Common myeloid progenitor, CD34-positive (primary cell): ENCODE measurements around the gene TCF3.

Experiments used
- CTCF ChIA-PET: fragments of 350-600 bp; sonication (Branson Sonifier 250); formaldehyde crosslinking; loops from one replicate; lab custom pipeline; 2021; ENCODE audit warnings: antibody characterized with exemption; lab: Charles Lee
- POLR2A ChIA-PET: fragments of 350-600 bp; sonication (Branson Sonifier 250); formaldehyde crosslinking; loops from one replicate; lab custom pipeline; 2021; ENCODE audit warnings: antibody characterized with exemption; lab: Charles Lee
- DNase-seq, 3 donors: peaks; one replicate each; pipeline versions ENCODE4 v3.0.0 to v3.0.0-alpha.2; 2013
- H3K27ac ChIP-seq, 2 experiments: 1 replicate in 1 of 2; 2 replicates in 1 of 2; pipeline ENCODE4 v1.7.0; 2013; ENCODE audit warnings: inconsistent platforms in 2 of 2, low read length in 2 of 2, mild to moderate bottlenecking in 2 of 2, low read depth in 1 of 2, moderate library complexity in 1 of 2; ENCODE audit not compliant: severe bottlenecking in 2 of 2, insufficient read depth in 1 of 2, poor library complexity in 1 of 2
- H3K27me3 ChIP-seq, 5 experiments: replicated peaks in 2 of 5; 1 replicate in 3 of 5; 2 replicates in 2 of 5; pipeline versions ENCODE4 v1.6.1 to v1.7.0; 2013; ENCODE audit warnings: low read length in 4 of 5, mild to moderate bottlenecking in 2 of 5, moderate library complexity in 2 of 5, inconsistent platforms in 1 of 5; ENCODE audit not compliant: insufficient read depth in 5 of 5, control insufficient read depth in 4 of 5
- H3K36me3 ChIP-seq, 4 experiments: 1 replicate in 2 of 4; 2 replicates in 2 of 4; pipeline versions ENCODE4 v1.6.1 to v1.7.0; 2013; ENCODE audit warnings: low read length in 3 of 4, control low read depth in 1 of 4, mild to moderate bottlenecking in 1 of 4; ENCODE audit not compliant: control insufficient read depth in 4 of 4, insufficient read depth in 4 of 4
- H3K4me1 ChIP-seq, 4 experiments: 1 replicate in 3 of 4; 2 replicates in 1 of 4; pipeline versions ENCODE4 v1.6.1 to v1.7.1; 2013; ENCODE audit warnings: low read length in 3 of 4, mild to moderate bottlenecking in 3 of 4, control low read depth in 1 of 4, inconsistent platforms in 1 of 4, moderate library complexity in 1 of 4; ENCODE audit not compliant: control insufficient read depth in 4 of 4, insufficient read depth in 4 of 4; ENCODE audit errors: control extremely low read depth in 1 of 4
- H3K4me3 ChIP-seq, 7 experiments: 1 replicate in 4 of 7; 2 replicates in 3 of 7; pipeline versions ENCODE4 v1.5.1 to v1.7.0; 2013; ENCODE audit warnings: mild to moderate bottlenecking in 7 of 7, low read length in 6 of 7, moderate library complexity in 6 of 7, inconsistent platforms in 2 of 7, low read depth in 2 of 7, control low read depth in 1 of 7; ENCODE audit not compliant: insufficient read depth in 4 of 7, control insufficient read depth in 1 of 7; ENCODE audit errors: extremely low read depth in 1 of 7
- H3K9me3 ChIP-seq, 5 experiments: 1 replicate in 4 of 5; 2 replicates in 1 of 5; pipeline versions ENCODE4 v1.6.1 to v1.7.1; 2013; ENCODE audit warnings: low read length in 4 of 5, mild to moderate bottlenecking in 2 of 5, inconsistent platforms in 1 of 5, low read depth in 1 of 5, moderate library complexity in 1 of 5; ENCODE audit not compliant: control insufficient read depth in 4 of 5, insufficient read depth in 2 of 5; ENCODE audit errors: control extremely low read depth in 1 of 5
- WGBS: methylation state at CpG from one replicate; pipeline ENCODE4 v1.1.5; 2013; ENCODE audit not compliant: insufficient coverage; 5-methylcytosine and 5-hydroxymethylcytosine counted together

Gene TCF3

DNA sequence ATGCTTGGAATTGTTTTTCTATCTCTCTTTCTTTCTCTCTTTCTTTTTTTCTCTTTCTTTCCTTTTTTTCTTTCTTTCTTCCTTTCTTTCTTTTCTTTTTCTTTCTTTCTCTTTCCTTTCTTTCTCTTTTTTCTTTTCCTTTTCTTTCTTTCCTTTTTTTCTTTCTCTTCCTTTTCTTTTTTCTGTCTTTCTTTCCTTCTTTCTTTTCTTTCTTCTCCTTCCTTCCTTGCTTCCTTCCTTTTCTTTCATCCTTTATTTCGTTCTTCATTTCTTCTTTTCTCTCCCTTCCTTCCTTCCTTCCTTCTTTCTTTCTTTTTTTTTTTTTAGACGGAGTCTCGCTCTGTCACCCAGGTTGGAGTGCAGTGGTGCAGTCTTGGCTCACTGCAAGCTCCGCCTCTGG, 82.4 kb downstream of the TCF3 start:
- peaks cover 0 to 22% (median 5%) of the 10 kb centered on the region in 5 experiments for H3K27me3 ChIP-seq
- no peak overlapping the region for H3K4me3 ChIP-seq
- no peak overlapping the region for H3K27ac ChIP-seq
- ChIA-PET POLR2A (interaction anchor here (0.7 kb wide), 1 partner anchor 21 kb away, joined by 3 read pairs; no protein-coding TSS in a partner anchor), CTCF (no interaction called here)
- DNase-seq: no peak
- WGBS: 67% methylated on average over 3 of the region's 4 CpGs
- peaks cover 0 to 14% (median 6%) of the 10 kb centered on the region in 4 experiments for H3K4me1 ChIP-seq
- no peaks in the 10 kb centered on the region for H3K36me3 ChIP-seq
- H3K9me3 ChIP-seq: no peaks in the 10 kb centered on the region

DNA sequence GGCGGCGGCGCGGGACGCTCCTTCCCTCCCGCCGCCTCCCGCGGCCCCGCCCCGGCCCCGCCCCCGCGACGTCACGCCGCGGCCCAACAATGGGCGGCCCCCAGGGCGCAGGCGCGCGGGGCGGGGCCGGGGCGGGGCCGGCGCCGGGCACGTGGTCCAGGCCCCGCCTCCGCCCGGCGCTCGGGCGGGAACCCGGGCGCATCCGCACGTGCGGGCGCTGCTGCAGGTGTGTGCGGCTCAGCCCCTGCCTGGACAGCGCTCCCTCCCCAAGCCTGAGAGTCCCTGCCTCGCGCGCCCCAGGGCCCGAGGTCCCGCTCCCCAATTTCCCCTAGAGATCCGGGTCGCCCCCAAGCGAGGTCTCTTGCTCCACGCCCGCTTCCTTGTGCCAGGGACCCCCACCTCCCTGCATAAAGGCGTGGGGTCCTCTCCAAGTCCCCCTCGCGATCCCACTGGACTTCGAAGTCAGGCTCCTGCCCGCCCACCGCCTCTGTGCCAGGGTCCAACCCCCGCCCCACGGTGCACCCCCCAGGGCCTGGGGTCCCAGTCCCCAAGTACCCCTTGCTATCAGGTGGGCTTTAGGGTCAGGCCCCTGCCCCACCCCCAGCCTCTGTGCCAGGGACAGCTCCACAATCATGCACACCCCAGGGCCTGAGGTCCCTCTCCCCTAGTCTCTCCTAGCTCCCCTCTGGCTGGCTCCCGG, 83.9 kb downstream of the TCF3 start, which contains the start of gene MEX3D:
Gene MEX3D (minus strand): TSS at position 6 of the 700 bp plus-strand sequence. CDS start 267 bp downstream, outside the sequence.
- H3K4me3 ChIP-seq: peak within 1 kb of the TSS in 4 of 7 experiments; percentile 42 to 54 (median 50)
- 9% methylated on average over 35 of the region's 63 CpGs for WGBS
- peak; percentile 53 to 78 (median 67) for DNase-seq

DNA sequence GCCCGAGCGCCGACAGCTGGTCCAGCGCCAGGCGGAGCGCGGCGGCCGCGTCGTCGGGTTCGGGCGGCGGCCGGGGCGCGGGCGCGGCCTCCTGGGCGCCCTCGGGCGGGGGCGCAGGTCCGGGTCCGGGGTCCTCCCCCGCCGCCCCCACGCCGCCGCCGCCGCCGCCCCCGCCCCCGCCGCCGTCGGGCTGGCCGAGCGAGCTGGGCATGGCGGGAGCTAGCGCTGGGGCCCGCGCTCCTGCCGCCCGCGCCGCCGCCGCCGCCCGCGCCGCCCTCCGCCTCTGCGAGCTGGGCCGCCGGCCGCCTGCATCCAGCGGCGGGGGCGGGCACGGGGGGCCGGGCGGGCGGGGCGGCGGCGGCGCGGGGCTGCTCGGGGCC, 84.6 kb downstream of the TCF3 start:
- no peak overlapping the region for H3K27ac ChIP-seq
- no peaks in the 10 kb centered on the region for H3K36me3 ChIP-seq
- peaks cover 0 to 22% (median 5%) of the 10 kb centered on the region in 5 experiments for H3K27me3 ChIP-seq
- ChIA-PET CTCF (no interaction called here), POLR2A (no interaction called here)
- H3K9me3 ChIP-seq: peaks cover 0 to 1% (median 0%) of the 10 kb centered on the region in 5 experiments
- no peak for DNase-seq
- H3K4me1 ChIP-seq: peaks cover 0 to 14% (median 6%) of the 10 kb centered on the region in 4 experiments
- H3K4me3 ChIP-seq: no peak overlapping the region
- WGBS: 3% methylated on average over 8 of the region's 73 CpGs

More for the DNA sequence above, 83.9 kb downstream of the TCF3 start, which contains the start of gene MEX3D:
- Histone ChIP-seq H3K4me1 (peaks cover 0 to 14% (median 6%) of the 10 kb centered on the region in 4 experiments), H3K27me3 (peaks cover 0 to 22% (median 5%) of the 10 kb centered on the region in 5 experiments), H3K36me3 (no peaks in the 10 kb centered on the region), H3K27ac (no peak within 1 kb of the TSS), H3K9me3 (peaks cover 0 to 1% (median 0%) of the 10 kb centered on the region in 5 experiments)
- POLR2A ChIA-PET: no interaction called here
- CTCF ChIA-PET: no interaction called here

DNA sequence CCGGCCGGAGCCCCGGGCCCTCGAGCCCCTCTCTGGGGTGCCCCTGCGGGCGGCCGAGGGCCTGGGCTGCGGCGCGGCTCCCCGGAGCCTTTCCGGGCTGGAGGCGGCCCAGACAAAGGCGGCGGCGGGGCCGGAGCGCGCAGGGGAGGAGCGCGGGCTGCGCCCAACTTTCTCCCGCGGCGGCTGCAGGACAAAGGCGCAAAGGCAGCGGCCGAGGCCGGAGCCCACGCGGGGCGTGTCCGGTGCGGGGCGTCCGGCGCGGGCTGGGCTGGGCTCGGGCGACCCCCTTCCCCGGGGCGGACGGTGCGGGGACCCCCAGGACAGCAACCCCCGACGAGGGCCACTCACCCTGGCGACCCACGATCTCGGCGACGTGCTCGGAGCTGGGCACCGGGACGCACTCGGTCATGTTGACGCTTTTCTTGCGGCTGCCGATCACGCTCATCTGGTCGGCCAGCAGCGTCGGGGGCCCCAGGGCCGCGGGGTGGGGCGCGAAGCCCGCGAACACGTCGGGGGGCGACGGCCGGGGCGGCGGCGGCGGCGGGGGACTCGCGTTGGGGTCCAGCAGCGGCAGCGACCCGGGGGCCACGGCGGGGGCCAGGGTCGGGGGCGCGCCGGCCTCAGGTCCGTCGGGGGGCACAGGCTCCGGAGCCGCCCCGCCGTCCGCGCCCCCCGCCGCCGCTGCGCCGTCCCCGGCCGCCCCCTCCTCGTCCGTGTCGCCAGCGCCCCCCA, 85.1 kb downstream of the TCF3 start:
- peaks cover 0 to 22% (median 5%) of the 10 kb centered on the region in 5 experiments for H3K27me3 ChIP-seq
- POLR2A ChIA-PET: no interaction called here
- DNase-seq: peak in 1 of 3 donors; percentile 17
- no peak overlapping the region for H3K27ac ChIP-seq
- H3K36me3 ChIP-seq: no peaks in the 10 kb centered on the region
- CTCF ChIA-PET: no interaction called here
- peaks cover 0 to 14% (median 6%) of the 10 kb centered on the region in 4 experiments for H3K4me1 ChIP-seq
- peak overlapping the region in 4 of 7 experiments; percentile 42 to 54 (median 50) for H3K4me3 ChIP-seq
- WGBS: 1% methylated on average over 97 of the region's 108 CpGs
- H3K9me3 ChIP-seq: peaks cover 0 to 1% (median 0%) of the 10 kb centered on the region in 5 experiments

DNA sequence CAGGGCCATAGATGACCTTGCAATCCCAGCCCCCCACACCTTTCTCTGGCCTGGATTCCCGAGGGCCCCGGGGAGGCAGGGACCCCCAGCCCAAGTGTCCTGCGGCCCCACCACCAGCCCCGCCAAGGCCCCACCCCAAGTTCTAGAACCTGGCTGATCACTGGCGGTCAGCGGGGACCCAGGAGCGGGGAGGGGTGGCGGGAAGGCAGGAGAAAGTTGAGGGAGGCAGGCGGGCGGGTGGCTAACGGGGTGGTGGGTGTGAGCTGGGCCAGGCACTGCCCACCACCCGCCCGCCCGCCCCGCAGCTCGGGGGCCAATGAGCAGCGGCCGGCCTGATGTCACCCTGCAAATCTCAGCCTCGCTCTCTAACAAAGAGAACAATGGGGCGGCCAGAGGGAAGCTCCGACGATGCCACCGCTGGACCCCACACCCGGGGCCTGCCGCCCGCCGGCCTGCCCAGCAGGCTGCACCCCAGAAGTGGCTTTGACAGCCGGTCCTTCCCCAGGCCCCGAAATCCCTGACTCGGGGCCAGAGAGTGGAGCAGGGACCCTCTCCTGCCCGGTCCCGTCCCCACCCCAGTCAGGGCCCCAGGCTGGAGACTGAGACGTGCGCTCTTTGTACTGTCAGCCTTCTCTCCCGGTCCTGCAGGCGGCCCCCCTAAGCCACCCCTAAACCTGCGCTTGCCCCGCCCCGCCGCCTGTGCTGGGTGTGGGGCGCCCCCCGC, 85.9 kb downstream of the TCF3 start:
- peaks cover 0 to 14% (median 6%) of the 10 kb centered on the region in 4 experiments for H3K4me1 ChIP-seq
- DNase-seq: no peak
- WGBS: 45% methylated on average over 31 of the region's 42 CpGs
- H3K9me3 ChIP-seq: peaks cover 0 to 1% (median 0%) of the 10 kb centered on the region in 5 experiments
- H3K27me3 ChIP-seq: peaks cover 0 to 22% (median 5%) of the 10 kb centered on the region in 5 experiments
- no peak overlapping the region for H3K27ac ChIP-seq
- ChIA-PET CTCF (no interaction called here), POLR2A (no interaction called here)
- H3K4me3 ChIP-seq: peak overlapping the region in 5 of 7 experiments; percentile 2 to 54 (median 46)
- H3K36me3 ChIP-seq: no peaks in the 10 kb centered on the region

DNA sequence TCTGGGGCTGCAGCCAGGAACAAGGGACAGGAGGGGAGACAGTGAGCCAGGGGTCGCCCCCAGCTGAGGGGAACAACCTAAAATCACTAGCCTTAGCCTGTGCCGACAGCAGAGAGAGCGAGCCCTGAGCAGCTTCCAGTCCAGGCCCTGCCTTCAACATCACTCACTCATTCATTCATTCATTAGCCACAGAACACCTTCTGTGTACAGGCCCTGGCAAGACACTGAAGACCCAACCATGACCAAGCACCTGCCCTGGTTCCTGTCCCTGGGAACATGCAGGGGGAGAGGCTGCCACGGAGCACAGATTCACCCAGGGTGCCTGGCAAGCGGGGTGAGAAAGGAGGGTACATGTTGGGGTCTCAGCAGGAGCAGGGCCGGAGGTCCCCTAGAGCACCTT, 89.2 kb downstream of the TCF3 start:
- 90% methylated on average over 3 of the region's 6 CpGs for WGBS
- H3K36me3 ChIP-seq: no peaks in the 10 kb centered on the region
- peaks cover 0 to 1% (median 0%) of the 10 kb centered on the region in 5 experiments for H3K9me3 ChIP-seq
- H3K4me1 ChIP-seq: peaks cover 0 to 13% (median 12%) of the 10 kb centered on the region in 4 experiments
- H3K27me3 ChIP-seq: peaks cover 0 to 20% (median 5%) of the 10 kb centered on the region in 5 experiments
- no peak for DNase-seq
- H3K27ac ChIP-seq: no peak overlapping the region
- ChIA-PET CTCF (interaction anchor here (1.6 kb wide), 1 partner anchor 17 kb away, joined by 6 read pairs; no protein-coding TSS in a partner anchor), POLR2A (no interaction called here)
- no peak overlapping the region for H3K4me3 ChIP-seq
